Measurements from ENCODE around the gene UTP15. TPM values are rescaled to one million over a fixed set of nuclear protein-coding genes. Genes with fewer than 3 reads are reported as not detected.

Gene UTP15
- total and polyA plus RNA-seq, 2 donors (not counting 1 experiment from before 2014, with no cell fraction given): 13.2 to 17.0 TPM

DNA sequence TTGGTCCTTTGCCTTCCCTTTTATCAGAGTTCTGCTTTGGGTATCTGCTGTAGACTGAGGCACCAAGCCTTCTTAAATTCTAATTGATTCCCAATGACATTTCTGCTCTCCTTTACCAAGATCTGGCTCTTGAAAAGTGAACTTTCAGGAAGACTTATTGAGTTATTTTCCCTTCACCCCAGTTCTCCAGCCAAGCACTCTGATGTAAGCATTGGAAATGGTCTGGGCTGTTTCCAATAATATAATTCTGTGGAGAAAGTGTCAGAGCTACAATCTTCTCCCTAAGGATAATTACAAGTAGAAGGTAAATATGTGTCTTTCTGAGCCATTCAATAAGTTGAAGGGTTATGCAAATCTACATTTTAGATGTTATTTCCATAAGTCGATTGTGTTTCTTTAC is 36.5 kb upstream of the UTP15 start:
- TF ChIP-seq EZH2 (IDR thresholded peaks at IDR 0.05; ENCODE audit: low read length, missing control alignments): no peak
- TF ChIP-seq, protein P1, sequence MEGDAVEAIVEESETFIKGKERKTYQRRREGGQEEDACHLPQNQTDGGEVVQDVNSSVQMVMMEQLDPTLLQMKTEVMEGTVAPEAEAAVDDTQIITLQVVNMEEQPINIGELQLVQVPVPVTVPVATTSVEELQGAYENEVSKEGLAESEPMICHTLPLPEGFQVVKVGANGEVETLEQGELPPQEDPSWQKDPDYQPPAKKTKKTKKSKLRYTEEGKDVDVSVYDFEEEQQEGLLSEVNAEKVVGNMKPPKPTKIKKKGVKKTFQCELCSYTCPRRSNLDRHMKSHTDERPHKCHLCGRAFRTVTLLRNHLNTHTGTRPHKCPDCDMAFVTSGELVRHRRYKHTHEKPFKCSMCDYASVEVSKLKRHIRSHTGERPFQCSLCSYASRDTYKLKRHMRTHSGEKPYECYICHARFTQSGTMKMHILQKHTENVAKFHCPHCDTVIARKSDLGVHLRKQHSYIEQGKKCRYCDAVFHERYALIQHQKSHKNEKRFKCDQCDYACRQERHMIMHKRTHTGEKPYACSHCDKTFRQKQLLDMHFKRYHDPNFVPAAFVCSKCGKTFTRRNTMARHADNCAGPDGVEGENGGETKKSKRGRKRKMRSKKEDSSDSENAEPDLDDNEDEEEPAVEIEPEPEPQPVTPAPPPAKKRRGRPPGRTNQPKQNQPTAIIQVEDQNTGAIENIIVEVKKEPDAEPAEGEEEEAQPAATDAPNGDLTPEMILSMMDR (conservative IDR thresholded peaks at IDR 0.05 in 1 of 2, IDR thresholded peaks at IDR 0.05 in 1 of 2; ENCODE audit: low read depth in 1 of 2, low read length in 2 of 2): no peak
- H3K4me3 ChIP-seq (replicated peaks in 1 of 4; ENCODE audit: control extremely low read depth in 1 of 4, insufficient read depth in 1 of 4, low read depth in 3 of 4, low read length in 4 of 4): no peak overlapping the region
- no peak overlapping the region for H3K9ac ChIP-seq (ENCODE audit: insufficient read depth, low read length)
- H3K27me3 ChIP-seq (ENCODE audit: control insufficient read depth, insufficient read depth, low read length): peaks cover 2% of the 10 kb centered on the region
- no peak overlapping the region for H2AFZ ChIP-seq (ENCODE audit: low read length)
- no peaks in the 10 kb centered on the region for H4K20me1 ChIP-seq (ENCODE audit: control insufficient read depth, extremely low read depth, insufficient read depth, low read length)
- H3K9me3 ChIP-seq (ENCODE audit: control insufficient read depth, insufficient read depth, low read depth, low read length): no peaks in the 10 kb centered on the region
- no peak overlapping the region for H3K4me2 ChIP-seq (ENCODE audit: extremely low read depth, insufficient read depth, low read length)
- no peaks in the 10 kb centered on the region for H3K36me3 ChIP-seq (ENCODE audit: control insufficient read depth, insufficient read depth, low read length)
- no peaks in the 10 kb centered on the region for H3K79me2 ChIP-seq (ENCODE audit: control insufficient read depth, insufficient read depth, low read length)
- no peaks in the 10 kb centered on the region for H3K4me1 ChIP-seq (ENCODE audit: control insufficient read depth, extremely low read depth, insufficient read depth, low read length)
- DNase-seq (ENCODE audit: low read depth in 2 of 2): peak in 1 of 2 donors; percentile 62
- no peak overlapping the region for H3K27ac ChIP-seq (ENCODE audit: insufficient read depth, low read length)

- H3K36me3 ChIP-seq (ENCODE audit: control insufficient read depth, insufficient read depth, low read length): no peaks in the 10 kb centered on the region
- TF ChIP-seq, protein P1 (conservative IDR thresholded peaks at IDR 0.05 in 1 of 2, IDR thresholded peaks at IDR 0.05 in 1 of 2; ENCODE audit: low read depth in 1 of 2, low read length in 2 of 2): no peak
- TF ChIP-seq EZH2 (IDR thresholded peaks at IDR 0.05; ENCODE audit: low read length, missing control alignments): no peak
- H3K79me2 ChIP-seq (ENCODE audit: control insufficient read depth, insufficient read depth, low read length): no peaks in the 10 kb centered on the region
- no peaks in the 10 kb centered on the region for H4K20me1 ChIP-seq (ENCODE audit: control insufficient read depth, extremely low read depth, insufficient read depth, low read length)
- no peak overlapping the region for H3K4me3 ChIP-seq (replicated peaks in 1 of 4; ENCODE audit: control extremely low read depth in 1 of 4, insufficient read depth in 1 of 4, low read depth in 3 of 4, low read length in 4 of 4)
- no peaks in the 10 kb centered on the region for H3K9me3 ChIP-seq (ENCODE audit: control insufficient read depth, insufficient read depth, low read depth, low read length)
- H2AFZ ChIP-seq (ENCODE audit: low read length): no peak overlapping the region
- H3K27ac ChIP-seq (ENCODE audit: insufficient read depth, low read length): no peak overlapping the region
- H3K4me2 ChIP-seq (ENCODE audit: extremely low read depth, insufficient read depth, low read length): no peak overlapping the region
- H3K4me1 ChIP-seq (ENCODE audit: control insufficient read depth, extremely low read depth, insufficient read depth, low read length): no peaks in the 10 kb centered on the region
- H3K9ac ChIP-seq (ENCODE audit: insufficient read depth, low read length): no peak overlapping the region
- H3K27me3 ChIP-seq (ENCODE audit: control insufficient read depth, insufficient read depth, low read length): peaks cover 2% of the 10 kb centered on the region
- DNase-seq (ENCODE audit: low read depth in 2 of 2): peak in 1 of 2 donors; percentile 54
Observed at GRCh38 chr5:73531356-73531755, 34.2 kb upstream of the UTP15 start.

DNA sequence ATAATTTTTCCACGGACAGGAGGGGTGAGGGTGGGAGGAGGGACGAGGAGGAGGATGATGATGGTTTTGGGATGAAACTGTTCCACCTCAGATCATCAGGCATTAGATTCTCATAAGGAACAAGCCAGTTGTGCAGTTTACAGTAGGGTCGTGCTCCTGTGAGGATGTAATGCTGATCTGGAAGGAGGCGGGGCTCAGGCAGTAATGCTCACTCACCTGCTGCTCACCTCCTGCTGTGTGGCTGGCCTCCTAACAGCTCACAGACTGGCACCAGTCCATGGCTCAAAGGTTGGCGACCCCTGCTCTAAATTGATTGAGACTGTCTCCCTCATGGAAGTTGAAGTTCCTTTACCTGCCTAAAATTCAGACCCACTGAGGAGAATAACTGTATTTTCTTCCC is 33.3 kb upstream of the UTP15 start:
- H3K4me2 ChIP-seq (ENCODE audit: extremely low read depth, insufficient read depth, low read length): no peak overlapping the region
- no peaks in the 10 kb centered on the region for H3K9me3 ChIP-seq (ENCODE audit: control insufficient read depth, insufficient read depth, low read depth, low read length)
- H3K27me3 ChIP-seq (ENCODE audit: control insufficient read depth, insufficient read depth, low read length): peaks cover 2% of the 10 kb centered on the region
- H2AFZ ChIP-seq (ENCODE audit: low read length): no peak overlapping the region
- no peaks in the 10 kb centered on the region for H3K4me1 ChIP-seq (ENCODE audit: control insufficient read depth, extremely low read depth, insufficient read depth, low read length)
- H3K36me3 ChIP-seq (ENCODE audit: control insufficient read depth, insufficient read depth, low read length): no peaks in the 10 kb centered on the region
- no peak overlapping the region for H3K27ac ChIP-seq (ENCODE audit: insufficient read depth, low read length)
- DNase-seq (ENCODE audit: low read depth in 2 of 2): no peak
- no peak for TF ChIP-seq EZH2 (IDR thresholded peaks at IDR 0.05; ENCODE audit: low read length, missing control alignments)
- TF ChIP-seq, protein P1 (conservative IDR thresholded peaks at IDR 0.05 in 1 of 2, IDR thresholded peaks at IDR 0.05 in 1 of 2; ENCODE audit: low read depth in 1 of 2, low read length in 2 of 2): no peak
- H3K79me2 ChIP-seq (ENCODE audit: control insufficient read depth, insufficient read depth, low read length): no peaks in the 10 kb centered on the region
- H3K4me3 ChIP-seq (replicated peaks in 1 of 4; ENCODE audit: control extremely low read depth in 1 of 4, insufficient read depth in 1 of 4, low read depth in 3 of 4, low read length in 4 of 4): no peak overlapping the region
- H4K20me1 ChIP-seq (ENCODE audit: control insufficient read depth, extremely low read depth, insufficient read depth, low read length): no peaks in the 10 kb centered on the region
- H3K9ac ChIP-seq (ENCODE audit: insufficient read depth, low read length): no peak overlapping the region
